ENCODE data around the gene WDR45B.

Gene WDR45B

DNA sequence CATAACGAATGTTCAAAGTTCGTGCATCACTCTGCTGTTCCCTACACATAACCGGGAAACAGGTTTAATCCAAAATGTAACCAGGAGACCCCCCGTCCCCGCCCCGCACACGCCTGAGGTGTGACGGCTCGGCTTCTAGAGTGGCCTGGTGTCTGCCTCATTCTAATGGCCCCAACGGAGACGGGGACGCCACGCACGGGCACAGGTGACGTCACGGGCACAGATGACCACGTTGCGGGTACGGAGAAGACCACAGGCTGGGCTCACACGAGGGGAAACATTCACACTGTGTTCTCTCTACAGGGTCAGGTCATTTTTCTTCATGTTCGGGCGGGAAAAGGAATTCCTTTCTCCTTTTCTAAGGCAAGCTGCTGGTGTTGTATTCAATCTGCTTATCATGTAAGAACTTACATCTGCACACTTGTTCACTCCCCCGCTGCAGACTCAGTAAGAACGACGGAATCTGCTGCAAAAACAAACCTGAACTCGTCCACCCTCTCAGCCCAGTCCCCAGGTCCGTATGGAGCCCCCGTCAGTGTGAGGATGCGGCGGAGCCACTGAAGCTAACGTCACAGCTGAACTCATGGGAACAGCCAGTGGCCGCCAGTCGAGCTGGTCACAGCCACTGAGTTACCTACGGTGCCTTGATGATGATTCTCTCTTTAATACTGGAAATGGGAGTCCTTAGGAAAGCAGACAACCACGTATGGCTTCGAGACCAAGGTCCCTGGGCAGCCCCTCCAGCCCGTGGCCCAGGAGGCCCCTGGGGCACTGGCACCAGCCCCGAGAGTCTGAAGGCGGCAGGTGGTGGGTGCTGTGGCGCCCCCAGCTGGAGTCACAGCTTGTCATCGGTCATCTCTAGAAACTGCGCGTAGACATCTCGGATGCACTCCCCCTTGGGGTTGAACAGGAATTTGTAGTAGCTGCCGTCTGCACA lies 32.9 kb downstream of the WDR45B start:
- Histone ChIP-seq H3K36me3 (peaks cover 66% of the 10 kb centered on the region), H3K9me3 (ENCODE audit: severe bottlenecking) (peaks cover 3% of the 10 kb centered on the region), H3K27me3 (ENCODE audit: insufficient read depth, low read depth, severe bottlenecking) (no peaks in the 10 kb centered on the region), H3K27ac (no peak overlapping the region), H3K4me3 (ENCODE audit: low read depth, low read length) (no peak overlapping the region)
- peak; percentile 51 for DNase-seq
- TF ChIP-seq, protein P1, sequence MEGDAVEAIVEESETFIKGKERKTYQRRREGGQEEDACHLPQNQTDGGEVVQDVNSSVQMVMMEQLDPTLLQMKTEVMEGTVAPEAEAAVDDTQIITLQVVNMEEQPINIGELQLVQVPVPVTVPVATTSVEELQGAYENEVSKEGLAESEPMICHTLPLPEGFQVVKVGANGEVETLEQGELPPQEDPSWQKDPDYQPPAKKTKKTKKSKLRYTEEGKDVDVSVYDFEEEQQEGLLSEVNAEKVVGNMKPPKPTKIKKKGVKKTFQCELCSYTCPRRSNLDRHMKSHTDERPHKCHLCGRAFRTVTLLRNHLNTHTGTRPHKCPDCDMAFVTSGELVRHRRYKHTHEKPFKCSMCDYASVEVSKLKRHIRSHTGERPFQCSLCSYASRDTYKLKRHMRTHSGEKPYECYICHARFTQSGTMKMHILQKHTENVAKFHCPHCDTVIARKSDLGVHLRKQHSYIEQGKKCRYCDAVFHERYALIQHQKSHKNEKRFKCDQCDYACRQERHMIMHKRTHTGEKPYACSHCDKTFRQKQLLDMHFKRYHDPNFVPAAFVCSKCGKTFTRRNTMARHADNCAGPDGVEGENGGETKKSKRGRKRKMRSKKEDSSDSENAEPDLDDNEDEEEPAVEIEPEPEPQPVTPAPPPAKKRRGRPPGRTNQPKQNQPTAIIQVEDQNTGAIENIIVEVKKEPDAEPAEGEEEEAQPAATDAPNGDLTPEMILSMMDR (IDR thresholded peaks at IDR 0.05; ENCODE audit: low read depth, low read length): peak; percentile 66

DNA sequence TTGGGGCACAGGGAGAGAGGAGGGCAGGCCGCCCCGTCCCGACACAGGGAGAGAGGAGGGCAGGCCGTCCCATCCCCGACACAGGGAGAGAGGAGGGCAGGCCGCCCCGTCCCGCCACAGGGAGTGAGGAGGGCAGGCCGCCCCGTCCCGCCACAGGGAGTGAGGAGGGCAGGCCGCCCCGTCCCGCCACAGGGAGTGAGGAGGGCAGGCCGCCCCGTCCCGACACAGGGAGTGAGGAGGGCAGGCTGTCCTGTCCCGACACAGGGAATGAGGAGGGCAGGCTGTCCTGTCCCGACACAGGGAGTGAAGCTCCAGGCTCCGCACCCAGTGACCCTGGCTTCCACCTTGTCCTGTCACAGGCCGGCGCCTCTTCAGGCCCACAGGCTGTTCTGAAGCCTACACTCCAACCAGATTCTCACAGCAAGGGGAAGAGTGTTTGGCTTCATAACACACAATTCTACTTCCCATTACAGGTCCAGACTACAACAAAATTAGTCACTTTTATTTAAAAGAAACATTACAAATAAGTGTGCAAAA lies 34.1 kb downstream of the WDR45B start:
- no peak for DNase-seq
- peaks cover 3% of the 10 kb centered on the region for H3K9me3 ChIP-seq (ENCODE audit: severe bottlenecking)
- H3K27me3 ChIP-seq (ENCODE audit: insufficient read depth, low read depth, severe bottlenecking): no peaks in the 10 kb centered on the region
- TF ChIP-seq, protein P1 (IDR thresholded peaks at IDR 0.05; ENCODE audit: low read depth, low read length): no peak
- H3K4me3 ChIP-seq (ENCODE audit: low read depth, low read length): no peak overlapping the region
- no peak overlapping the region for H3K27ac ChIP-seq
- H3K36me3 ChIP-seq: peaks cover 57% of the 10 kb centered on the region

DNA sequence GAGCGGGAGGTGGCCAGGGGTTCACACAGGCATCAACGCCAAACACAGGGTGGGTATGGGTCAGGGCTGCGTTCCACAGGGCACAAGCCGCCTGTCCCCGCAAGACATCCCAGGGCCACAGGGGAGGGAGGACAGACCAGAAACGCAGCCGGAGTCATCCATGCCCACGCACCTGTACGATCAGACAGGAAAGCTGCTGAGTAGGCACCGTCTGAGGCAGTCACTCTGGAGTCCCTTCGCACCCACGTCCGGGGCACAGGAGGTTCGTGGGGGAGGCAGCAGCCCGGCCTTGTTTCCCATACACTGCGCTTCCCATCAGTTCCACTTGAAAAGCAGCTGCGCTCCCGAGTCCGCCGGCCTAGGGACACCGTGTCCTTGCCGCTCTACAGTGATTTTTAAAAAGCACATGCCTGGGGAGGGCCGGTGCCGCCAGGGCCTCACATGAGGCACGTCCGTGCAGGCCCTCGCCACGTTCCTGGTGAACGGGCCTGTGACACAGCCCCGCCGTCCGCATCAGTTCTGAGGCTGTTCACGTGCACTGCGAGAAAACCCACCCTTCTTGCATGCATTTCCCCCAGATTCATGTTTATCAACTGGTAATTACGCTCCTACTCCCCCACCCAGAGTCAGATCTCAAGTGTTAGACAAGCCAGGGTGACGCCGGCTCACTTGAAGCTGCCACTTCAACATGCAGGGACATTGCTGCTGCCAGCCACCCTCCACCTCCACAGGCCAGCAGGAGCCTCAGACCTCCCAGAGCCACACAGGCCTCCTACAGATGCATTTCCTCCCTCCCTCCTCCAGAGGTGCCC lies 34.8 kb downstream of the WDR45B start:
- H3K27ac ChIP-seq: 0 out of 2 replicates have a peak overlapping the region, but pooled peaks have one; percentile 9
- H3K27me3 ChIP-seq (ENCODE audit: insufficient read depth, low read depth, severe bottlenecking): no peaks in the 10 kb centered on the region
- H3K36me3 ChIP-seq: peaks cover 55% of the 10 kb centered on the region
- no peak for DNase-seq
- H3K9me3 ChIP-seq (ENCODE audit: severe bottlenecking): peaks cover 3% of the 10 kb centered on the region
- no peak overlapping the region for H3K4me3 ChIP-seq (ENCODE audit: low read depth, low read length)
- TF ChIP-seq, protein P1 (IDR thresholded peaks at IDR 0.05; ENCODE audit: low read depth, low read length): no peak

DNA sequence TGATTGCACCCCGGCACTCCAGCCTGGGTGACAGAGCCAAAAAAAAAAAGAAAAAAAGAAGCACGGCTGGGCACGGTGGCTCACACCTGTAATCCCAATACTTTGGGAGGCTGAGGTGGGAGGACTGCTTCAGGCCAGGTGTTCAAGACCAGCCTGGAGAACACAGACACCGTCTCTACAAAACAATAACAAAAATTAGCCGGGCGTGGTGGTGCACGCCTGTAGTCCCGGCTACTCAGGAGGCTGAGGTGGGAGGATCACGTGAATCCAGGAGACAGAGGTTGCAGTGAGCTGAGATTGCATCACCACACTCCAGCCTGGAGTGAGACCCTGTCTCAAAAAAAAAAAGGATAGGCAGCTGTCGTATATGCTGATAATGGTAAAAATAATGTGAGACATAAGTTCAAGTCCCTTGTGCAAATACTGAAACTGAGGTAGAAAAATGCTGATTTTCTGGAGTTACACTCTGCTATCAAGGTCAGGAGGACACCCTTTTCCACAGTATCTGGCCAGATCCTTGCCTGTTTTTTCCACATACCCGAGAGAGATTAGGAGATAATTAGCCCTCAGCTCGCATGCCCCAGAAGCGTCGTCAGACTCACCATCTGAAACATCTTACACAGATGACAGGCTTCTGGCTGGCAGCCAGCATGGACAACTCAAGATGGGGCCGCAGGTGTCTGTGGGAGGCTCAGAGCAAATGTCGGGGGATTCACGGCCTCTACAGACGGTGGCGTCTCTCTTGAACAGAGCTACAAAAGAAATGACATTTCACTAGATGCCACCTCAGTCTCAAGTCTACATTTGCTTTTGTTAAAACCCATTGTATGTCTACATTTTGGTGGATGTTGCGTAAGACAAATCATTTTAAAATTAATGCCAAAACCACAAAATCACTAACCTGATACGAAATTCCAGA lies 36.8 kb downstream of the WDR45B start:
- Histone ChIP-seq H3K27me3 (ENCODE audit: insufficient read depth, low read depth, severe bottlenecking) (no peaks in the 10 kb centered on the region), H3K4me3 (ENCODE audit: low read depth, low read length) (no peak overlapping the region), H3K27ac (peak overlapping the region; percentile 0; the same call in 1 of the 2 replicates), H3K36me3 (peaks cover 45% of the 10 kb centered on the region), H3K9me3 (ENCODE audit: severe bottlenecking) (peaks cover 3% of the 10 kb centered on the region)
- TF ChIP-seq, protein P1 (IDR thresholded peaks at IDR 0.05; ENCODE audit: low read depth, low read length): no peak
- DNase-seq: peak; percentile 72

DNA sequence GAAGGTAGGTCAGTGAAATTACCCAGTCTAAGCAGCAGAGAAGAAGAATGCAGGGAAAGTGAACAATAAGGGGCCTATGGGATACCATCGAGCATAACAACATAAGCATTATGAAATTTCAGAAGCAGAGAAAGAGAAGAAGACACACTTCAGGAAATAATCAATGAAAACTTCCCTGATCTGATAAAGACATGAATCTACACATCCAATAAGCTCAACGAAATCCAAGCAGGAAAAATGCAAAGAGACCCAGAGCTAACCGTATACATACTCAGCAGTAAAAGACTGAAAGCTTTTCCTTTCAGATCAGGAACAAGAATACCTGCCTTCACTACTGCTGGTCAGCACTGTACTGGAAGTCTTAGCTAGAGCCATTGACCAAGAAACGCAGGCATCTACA lies 38.6 kb downstream of the WDR45B start:
- DNase-seq: no peak
- Histone ChIP-seq H3K27me3 (ENCODE audit: insufficient read depth, low read depth, severe bottlenecking) (no peaks in the 10 kb centered on the region), H3K9me3 (ENCODE audit: severe bottlenecking) (peaks cover 3% of the 10 kb centered on the region), H3K36me3 (peaks cover 47% of the 10 kb centered on the region), H3K27ac (no peak overlapping the region), H3K4me3 (ENCODE audit: low read depth, low read length) (no peak overlapping the region)
- TF ChIP-seq, protein P1 (IDR thresholded peaks at IDR 0.05; ENCODE audit: low read depth, low read length): no peak
